NCI-H187 (cell line): ENCODE data around the gene SKP1.
A peak's percentile ranks its signal among the peaks of the same experiment; 100 is the strongest.

Experiments
- DNase-seq, 2 experiments: peaks; one replicate each; lab custom pipeline; 2025; lab: John Stamatoyannopoulos, UW

Gene SKP1

GRCh38 chr5:134113902-134114875, 62.6 kb downstream of the SKP1 start, which contains the start of gene TCF7:
TSS of gene TCF7 (plus strand) at chr5:134114681. CDS start at chr5:134114907, 226 bp downstream.
- DNase-seq, result peak in 1 of 2 experiments; percentile 57

GRCh38 chr5:134113363-134113889, 63.3 kb downstream of the SKP1 start:
- DNase-seq, result no peak

- no peak for DNase-seq
Measured at GRCh38 chr5:134112726-134113362, 63.9 kb downstream of the SKP1 start.

GRCh38 chr5:134111741-134112647, 64.8 kb downstream of the SKP1 start:
- no peak for DNase-seq

- DNase-seq, result peak in 1 of 2 experiments; percentile 10
Measured at GRCh38 chr5:134110382-134110781, 66.4 kb downstream of the SKP1 start.

GRCh38 chr5:134107779-134108178, 69.0 kb downstream of the SKP1 start:
- DNase-seq, result no peak

GRCh38 chr5:134106991-134107701, 69.6 kb downstream of the SKP1 start:
- no peak for DNase-seq

- DNase-seq, result no peak
Measured at GRCh38 chr5:134103998-134104654, 72.6 kb downstream of the SKP1 start.

- no peak for DNase-seq
Measured at GRCh38 chr5:134103397-134103796, 73.4 kb downstream of the SKP1 start.

- DNase-seq, result no peak
Measured at GRCh38 chr5:134101686-134102439, 74.9 kb downstream of the SKP1 start.

GRCh38 chr5:134100283-134101091, 76.3 kb downstream of the SKP1 start:
- DNase-seq, result no peak

- DNase-seq, result no peak
Measured at GRCh38 chr5:134099939-134100282, 76.8 kb downstream of the SKP1 start.

GRCh38 chr5:134099288-134099872, 77.4 kb downstream of the SKP1 start:
- DNase-seq, result no peak
